Ishikawa (cell line): ENCODE data around the gene TNFRSF18.

ENCODE experiments used
- CEBPB ChIP-seq: IDR thresholded peaks from 2 replicates; pipeline ENCODE4 v1.6.1; 2012
- EP300 ChIP-seq: IDR thresholded peaks from 2 replicates; pipeline ENCODE4 v1.6.1; 2012; ENCODE audit warnings: borderline replicate concordance
- MAX ChIP-seq: IDR thresholded peaks from 2 replicates; pipeline ENCODE4 v1.6.1; 2012
- NFIC ChIP-seq: IDR thresholded peaks from 2 replicates; pipeline ENCODE4 v1.6.1; 2012
- REST ChIP-seq: IDR thresholded peaks from 2 replicates; pipeline ENCODE4 v1.6.1; 2012; ENCODE audit warnings: low read depth, mild to moderate bottlenecking
- TAF1 ChIP-seq: IDR thresholded peaks from 2 replicates; pipeline ENCODE4 v1.6.1; 2012; ENCODE audit warnings: low read depth, mild to moderate bottlenecking
- YY1 ChIP-seq: IDR thresholded peaks from 2 replicates; pipeline ENCODE4 v1.6.1; 2012; ENCODE audit warnings: low read depth
- ZBTB7A ChIP-seq: IDR thresholded peaks from 2 replicates; pipeline ENCODE4 v1.6.1; 2012; ENCODE audit warnings: low read depth

GRCh38 chr1:1157426-1157913 lies 48.9 kb downstream of the TNFRSF18 start:
- TF ChIP-seq ZBTB7A, result no peak
- no peak for TF ChIP-seq YY1
- TF ChIP-seq CEBPB, result no peak
- TF ChIP-seq MAX, result no peak; the same call in 1 of the 2 replicates
- TF ChIP-seq TAF1, result peak; percentile 79
- peak; percentile 61 for TF ChIP-seq EP300
- TF ChIP-seq REST, result no peak
- peak; percentile 29; the same call in 1 of the 2 replicates for TF ChIP-seq NFIC
